Liver (tissue), 3 donors: ENCODE data around the gene RBMS3.

Experiments
- EGR1 ChIP-seq, 2 donors: IDR thresholded peaks; 2 replicates each; pipeline ENCODE4 v1.6.1; 2016 to 2018; ENCODE audit warnings: antibody characterized with exemption in 2 of 2, low read depth in 2 of 2
- GABPA ChIP-seq, 2 donors: IDR thresholded peaks in 1 of 2; conservative IDR thresholded peaks in 1 of 2; 2 replicates each; pipeline ENCODE4 v1.6.1; 2016; ENCODE audit warnings: antibody characterized with exemption in 2 of 2, mild to moderate bottlenecking in 1 of 2, moderate library complexity in 1 of 2
- JUND ChIP-seq, 2 donors: IDR thresholded peaks; 2 replicates each; pipeline ENCODE4 v1.6.1; 2016; ENCODE audit warnings: antibody characterized with exemption in 2 of 2
- RAD21 ChIP-seq, 2 donors: IDR thresholded peaks; 2 replicates each; pipeline ENCODE4 v1.6.1; 2016; ENCODE audit warnings: antibody characterized with exemption in 2 of 2, mild to moderate bottlenecking in 2 of 2
- YY1 ChIP-seq: IDR thresholded peaks from 2 replicates; pipeline ENCODE4 v1.6.1; 2016; ENCODE audit warnings: antibody characterized with exemption, mild to moderate bottlenecking
- TF ChIP-seq, protein P1 (sequence below): fragments of 150-350 bp; IDR thresholded peaks from 2 replicates; pipeline ENCODE4 v1.5.1; 2017; ENCODE audit warnings: improper control_type of control experiment, low read depth, low read length; ENCODE audit not compliant: missing input control
- TF ChIP-seq, protein P2 (sequence below): IDR thresholded peaks from 2 replicates; pipeline ENCODE4 v1.6.1; 2016; ENCODE audit warnings: antibody characterized with exemption
- donor health status: healthy.
- donor health status: healthy.

DNA sequence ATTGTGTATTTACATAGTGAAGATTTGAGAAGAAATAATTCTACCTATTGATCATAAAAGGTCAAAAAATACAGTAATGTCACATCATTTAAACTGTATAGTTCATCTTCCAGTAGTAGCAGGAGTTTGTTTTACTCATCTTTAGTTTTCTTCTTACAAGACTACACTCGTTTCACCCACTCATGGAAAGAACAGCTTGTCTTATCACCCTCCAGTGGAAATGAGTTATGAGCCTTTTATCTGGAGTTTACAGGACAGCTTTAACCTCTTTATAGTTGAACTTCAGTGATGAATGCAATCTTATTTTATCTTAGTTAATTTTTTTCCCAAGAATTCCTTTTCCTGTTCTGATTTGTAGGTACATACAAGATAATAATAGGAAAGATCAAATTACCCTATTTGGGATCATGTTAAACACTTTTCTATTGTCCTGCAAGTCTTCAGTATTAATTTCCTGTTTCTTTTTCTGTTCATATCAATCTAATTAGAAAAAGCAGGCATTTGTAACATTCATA is 36.8 kb downstream of the RBMS3 start:
- no peak for TF ChIP-seq RAD21 (IDR thresholded peaks at IDR 0.05)
- no peak for TF ChIP-seq JUND (IDR thresholded peaks at IDR 0.05)
- TF ChIP-seq, protein P1, sequence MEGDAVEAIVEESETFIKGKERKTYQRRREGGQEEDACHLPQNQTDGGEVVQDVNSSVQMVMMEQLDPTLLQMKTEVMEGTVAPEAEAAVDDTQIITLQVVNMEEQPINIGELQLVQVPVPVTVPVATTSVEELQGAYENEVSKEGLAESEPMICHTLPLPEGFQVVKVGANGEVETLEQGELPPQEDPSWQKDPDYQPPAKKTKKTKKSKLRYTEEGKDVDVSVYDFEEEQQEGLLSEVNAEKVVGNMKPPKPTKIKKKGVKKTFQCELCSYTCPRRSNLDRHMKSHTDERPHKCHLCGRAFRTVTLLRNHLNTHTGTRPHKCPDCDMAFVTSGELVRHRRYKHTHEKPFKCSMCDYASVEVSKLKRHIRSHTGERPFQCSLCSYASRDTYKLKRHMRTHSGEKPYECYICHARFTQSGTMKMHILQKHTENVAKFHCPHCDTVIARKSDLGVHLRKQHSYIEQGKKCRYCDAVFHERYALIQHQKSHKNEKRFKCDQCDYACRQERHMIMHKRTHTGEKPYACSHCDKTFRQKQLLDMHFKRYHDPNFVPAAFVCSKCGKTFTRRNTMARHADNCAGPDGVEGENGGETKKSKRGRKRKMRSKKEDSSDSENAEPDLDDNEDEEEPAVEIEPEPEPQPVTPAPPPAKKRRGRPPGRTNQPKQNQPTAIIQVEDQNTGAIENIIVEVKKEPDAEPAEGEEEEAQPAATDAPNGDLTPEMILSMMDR = no peak
- TF ChIP-seq, protein P2, sequence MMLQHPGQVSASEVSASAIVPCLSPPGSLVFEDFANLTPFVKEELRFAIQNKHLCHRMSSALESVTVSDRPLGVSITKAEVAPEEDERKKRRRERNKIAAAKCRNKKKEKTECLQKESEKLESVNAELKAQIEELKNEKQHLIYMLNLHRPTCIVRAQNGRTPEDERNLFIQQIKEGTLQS = no peak
- no peak for TF ChIP-seq GABPA (IDR thresholded peaks at IDR 0.05 in 1 of 2, conservative IDR thresholded peaks at IDR 0.05 in 1 of 2)
- no peak for TF ChIP-seq YY1
- TF ChIP-seq EGR1 (IDR thresholded peaks at IDR 0.05; ENCODE audit: low read depth in 2 of 2) = no peak
